Ectodermal cell (in vitro differentiated cells): ENCODE results near the gene PEMT.

Source experiments
- H3K27ac ChIP-seq: 2 replicates; pipeline ENCODE4 v1.7.0; 2013; ENCODE audit warnings: mild to moderate bottlenecking, low read depth, low read length; ENCODE audit not compliant: insufficient read depth, poor library complexity, severe bottlenecking
- H3K27me3 ChIP-seq: 2 replicates; pipeline ENCODE4 v1.7.0; 2013; ENCODE audit warnings: mild to moderate bottlenecking, low read length; ENCODE audit not compliant: insufficient read depth, control insufficient read depth, poor library complexity, severe bottlenecking
- H3K36me3 ChIP-seq: one replicate; pipeline ENCODE4 v1.7.0; 2013; ENCODE audit warnings: low read length; ENCODE audit not compliant: control insufficient read depth, insufficient read depth
- H3K4me1 ChIP-seq: one replicate; pipeline ENCODE4 v1.7.0; 2013; ENCODE audit warnings: low read length; ENCODE audit not compliant: control insufficient read depth, insufficient read depth
- H3K4me3 ChIP-seq: 2 replicates; pipeline ENCODE4 v1.7.0; 2013; ENCODE audit warnings: low read depth, low read length, control low read depth; ENCODE audit not compliant: insufficient read depth
- H3K9me3 ChIP-seq: 2 replicates; pipeline ENCODE4 v1.7.0; 2013; ENCODE audit warnings: mild to moderate bottlenecking, low read length, moderate library complexity; ENCODE audit not compliant: control insufficient read depth
- WGBS, 2 experiments: methylation state at CpG; one replicate each; pipeline ENCODE4 v1.1.7; 2013; ENCODE audit warnings: missing lambda C conversion rate in 2 of 2; 5-methylcytosine and 5-hydroxymethylcytosine counted together

The PEMT gene

GRCh38 chr17:17502741-17503565 is 88.6 kb downstream of the PEMT start:
- Histone ChIP-seq H3K4me3 (no peak overlapping the region), H3K36me3 (no peaks in the 10 kb centered on the region), H3K9me3 (no peaks in the 10 kb centered on the region), H3K4me1 (peaks cover 15% of the 10 kb centered on the region), H3K27ac (no peak overlapping the region), H3K27me3 (no peaks in the 10 kb centered on the region)
- WGBS, 2 experiments = 93 to 95% methylated on average over 21 of the region's 21 CpGs

GRCh38 chr17:17500999-17501605 is 90.4 kb downstream of the PEMT start:
- 71 to 72% methylated on average over 14 of the region's 14 CpGs for WGBS, 2 experiments
- H3K27ac ChIP-seq = no peak overlapping the region
- no peak overlapping the region for H3K4me3 ChIP-seq
- H3K4me1 ChIP-seq = peaks cover 7% of the 10 kb centered on the region
- peaks cover 6% of the 10 kb centered on the region for H3K27me3 ChIP-seq
- no peaks in the 10 kb centered on the region for H3K9me3 ChIP-seq
- no peaks in the 10 kb centered on the region for H3K36me3 ChIP-seq

- 87 to 89% methylated on average over 17 of the region's 17 CpGs for WGBS, 2 experiments
- H3K4me3 ChIP-seq = no peak overlapping the region
- H3K36me3 ChIP-seq = no peaks in the 10 kb centered on the region
- no peak overlapping the region for H3K27ac ChIP-seq
- H3K4me1 ChIP-seq = peaks cover 13% of the 10 kb centered on the region
- no peaks in the 10 kb centered on the region for H3K9me3 ChIP-seq
- peaks cover 22% of the 10 kb centered on the region for H3K27me3 ChIP-seq
Observed at GRCh38 chr17:17499402-17500145, 91.9 kb downstream of the PEMT start.

GRCh38 chr17:17498606-17499301 is 92.8 kb downstream of the PEMT start:
- Histone ChIP-seq H3K4me3 (no peak overlapping the region), H3K9me3 (no peaks in the 10 kb centered on the region), H3K36me3 (no peaks in the 10 kb centered on the region), H3K4me1 (peaks cover 17% of the 10 kb centered on the region), H3K27me3 (peaks cover 30% of the 10 kb centered on the region), H3K27ac (no peak overlapping the region)
- WGBS, 2 experiments = 91% methylated on average over 16 of the region's 16 CpGs

GRCh38 chr17:17497845-17498520 is 93.5 kb downstream of the PEMT start:
- WGBS, 2 experiments = 94 to 96% methylated on average over 10 of the region's 10 CpGs
- Histone ChIP-seq H3K27me3 (peaks cover 33% of the 10 kb centered on the region), H3K27ac (no peak overlapping the region), H3K4me1 (peaks cover 24% of the 10 kb centered on the region), H3K4me3 (no peak overlapping the region), H3K36me3 (no peaks in the 10 kb centered on the region), H3K9me3 (no peaks in the 10 kb centered on the region)

GRCh38 chr17:17497065-17497844 is 94.3 kb downstream of the PEMT start:
- H3K27me3 ChIP-seq = peaks cover 33% of the 10 kb centered on the region
- peaks cover 3% of the 10 kb centered on the region for H3K36me3 ChIP-seq
- H3K4me1 ChIP-seq = peaks cover 22% of the 10 kb centered on the region
- H3K9me3 ChIP-seq = no peaks in the 10 kb centered on the region
- no peak overlapping the region for H3K27ac ChIP-seq
- 51 to 57% methylated on average over 19 of the region's 19 CpGs for WGBS, 2 experiments
- H3K4me3 ChIP-seq = peak overlapping the region; percentile 60

- peak within 1 kb of the TSS; percentile 60 for H3K4me3 ChIP-seq
- H3K9me3 ChIP-seq = no peaks in the 10 kb centered on the region
- peaks cover 33% of the 10 kb centered on the region for H3K27me3 ChIP-seq
- peaks cover 7% of the 10 kb centered on the region for H3K36me3 ChIP-seq
- peaks cover 22% of the 10 kb centered on the region for H3K4me1 ChIP-seq
- no peak within 1 kb of the TSS for H3K27ac ChIP-seq
- 0 to 1% methylated on average over 93 of the region's 93 CpGs for WGBS, 2 experiments
Observed at GRCh38 chr17:17496189-17497064, 95.1 kb downstream of the PEMT start, which contains the start of gene RASD1. Gene RASD1, minus strand, starts transcription at chr17:17496395. Its CDS starts 214 bp downstream, at chr17:17496181.

GRCh38 chr17:17495536-17496188 is 95.8 kb downstream of the PEMT start:
- Histone ChIP-seq H3K4me1 (peaks cover 22% of the 10 kb centered on the region), H3K4me3 (peak overlapping the region; percentile 60), H3K27me3 (peaks cover 33% of the 10 kb centered on the region), H3K27ac (no peak overlapping the region), H3K9me3 (no peaks in the 10 kb centered on the region), H3K36me3 (peaks cover 10% of the 10 kb centered on the region)
- WGBS, 2 experiments = 3 to 4% methylated on average over 65 of the region's 65 CpGs
